ENCODE data around the gene USP36.
A peak's percentile ranks its signal among the peaks of the same experiment; 100 is the strongest.

The USP36 gene

GRCh38 chr17:78819402-78819801 lies 21.2 kb downstream of the USP36 start:
- DNase-seq (ENCODE audit: extremely low read depth in 1 of 2, low read depth in 1 of 2) = no peak

- no peak for DNase-seq (ENCODE audit: extremely low read depth in 1 of 2, low read depth in 1 of 2)
Measured at GRCh38 chr17:78818932-78819331, 21.7 kb downstream of the USP36 start.

GRCh38 chr17:78818152-78818846 lies 22.3 kb downstream of the USP36 start:
- DNase-seq (ENCODE audit: extremely low read depth in 1 of 2, low read depth in 1 of 2) = no peak

- DNase-seq (ENCODE audit: extremely low read depth in 1 of 2, low read depth in 1 of 2) = peak in 1 of 2 donors; percentile 72
Measured at GRCh38 chr17:78817123-78817522, 23.5 kb downstream of the USP36 start.

- no peak for DNase-seq (ENCODE audit: extremely low read depth in 1 of 2, low read depth in 1 of 2)
Measured at GRCh38 chr17:78815696-78816095, 24.9 kb downstream of the USP36 start.

- no peak for DNase-seq (ENCODE audit: extremely low read depth in 1 of 2, low read depth in 1 of 2)
Measured at GRCh38 chr17:78812855-78813254, 27.8 kb downstream of the USP36 start.

- DNase-seq (ENCODE audit: extremely low read depth in 1 of 2, low read depth in 1 of 2) = no peak
Measured at GRCh38 chr17:78808163-78808562, 32.5 kb downstream of the USP36 start.

- DNase-seq (ENCODE audit: extremely low read depth in 1 of 2, low read depth in 1 of 2) = peak; percentile 39 to 43
Measured at GRCh38 chr17:78806451-78806850, 34.2 kb downstream of the USP36 start.

GRCh38 chr17:78805301-78805700 lies 35.3 kb downstream of the USP36 start:
- peak; percentile 51 to 66 for DNase-seq (ENCODE audit: extremely low read depth in 1 of 2, low read depth in 1 of 2)

- no peak for DNase-seq (ENCODE audit: extremely low read depth in 1 of 2, low read depth in 1 of 2)
Measured at GRCh38 chr17:78804777-78805176, 35.8 kb downstream of the USP36 start.

- DNase-seq (ENCODE audit: extremely low read depth in 1 of 2, low read depth in 1 of 2) = no peak
Measured at GRCh38 chr17:78803186-78803845, 37.3 kb downstream of the USP36 start.

GRCh38 chr17:78802459-78802858 lies 38.2 kb downstream of the USP36 start:
- DNase-seq (ENCODE audit: extremely low read depth in 1 of 2, low read depth in 1 of 2) = no peak

GRCh38 chr17:78802008-78802407 lies 38.6 kb downstream of the USP36 start:
- no peak for DNase-seq (ENCODE audit: extremely low read depth in 1 of 2, low read depth in 1 of 2)

GRCh38 chr17:78800132-78800931 lies 40.3 kb downstream of the USP36 start:
- DNase-seq (ENCODE audit: extremely low read depth in 1 of 2, low read depth in 1 of 2) = no peak

- no peak for DNase-seq (ENCODE audit: extremely low read depth in 1 of 2, low read depth in 1 of 2)
Measured at GRCh38 chr17:78798695-78799559, 41.7 kb downstream of the USP36 start.

- no peak for DNase-seq (ENCODE audit: extremely low read depth in 1 of 2, low read depth in 1 of 2)
Measured at GRCh38 chr17:78797691-78798585, 42.7 kb downstream of the USP36 start.

- DNase-seq (ENCODE audit: extremely low read depth in 1 of 2, low read depth in 1 of 2) = no peak
Measured at GRCh38 chr17:78797213-78797612, 43.4 kb downstream of the USP36 start.

GRCh38 chr17:78796517-78796900 lies 44.1 kb downstream of the USP36 start:
- DNase-seq (ENCODE audit: extremely low read depth in 1 of 2, low read depth in 1 of 2) = no peak

GRCh38 chr17:78795861-78796516 lies 44.6 kb downstream of the USP36 start:
- no peak for DNase-seq (ENCODE audit: extremely low read depth in 1 of 2, low read depth in 1 of 2)
